CD4-positive, alpha-beta T cell treated with Interferon gamma for 1 hour (primary cell): ENCODE data around the gene ADIPOR2.

Experiments
- DNase-seq: peaks from one replicate; pipeline ENCODE4 v3.0.0-alpha.2; 2020

The ADIPOR2 gene, protein sequence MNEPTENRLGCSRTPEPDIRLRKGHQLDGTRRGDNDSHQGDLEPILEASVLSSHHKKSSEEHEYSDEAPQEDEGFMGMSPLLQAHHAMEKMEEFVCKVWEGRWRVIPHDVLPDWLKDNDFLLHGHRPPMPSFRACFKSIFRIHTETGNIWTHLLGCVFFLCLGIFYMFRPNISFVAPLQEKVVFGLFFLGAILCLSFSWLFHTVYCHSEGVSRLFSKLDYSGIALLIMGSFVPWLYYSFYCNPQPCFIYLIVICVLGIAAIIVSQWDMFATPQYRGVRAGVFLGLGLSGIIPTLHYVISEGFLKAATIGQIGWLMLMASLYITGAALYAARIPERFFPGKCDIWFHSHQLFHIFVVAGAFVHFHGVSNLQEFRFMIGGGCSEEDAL

DNA sequence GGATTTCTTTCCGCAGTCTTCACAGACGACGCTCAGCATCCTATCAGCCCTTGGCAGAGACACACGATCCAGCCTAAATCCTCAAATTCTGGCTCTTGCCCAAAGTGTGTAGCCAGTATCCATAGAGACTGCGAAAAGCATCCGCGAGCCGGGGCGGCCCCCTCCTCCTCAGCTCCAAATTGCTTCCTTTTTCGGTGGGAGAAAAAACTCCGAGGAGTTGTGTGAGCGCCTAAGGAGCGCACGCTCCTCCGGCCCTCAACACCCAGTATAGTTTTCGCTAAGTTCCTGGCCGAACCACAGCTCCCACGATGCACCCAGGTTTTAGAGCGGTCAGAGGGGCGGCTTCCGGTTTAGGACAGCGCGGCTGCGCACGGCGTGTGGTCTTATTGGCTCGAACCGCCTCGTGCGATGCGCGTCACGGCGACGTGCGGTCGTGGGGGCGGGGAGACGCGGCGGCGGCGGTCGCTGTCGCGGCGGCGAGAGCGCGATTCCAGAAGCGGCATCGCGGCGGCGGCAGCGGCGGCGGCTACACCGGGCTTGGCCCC, at the start of gene ADIPOR2:
Gene ADIPOR2, plus strand, starts transcription at position 493 of the 545 bp plus-strand sequence. CDS start 63,274 bp downstream, outside the sequence.
- peak; percentile 95 for DNase-seq

DNA sequence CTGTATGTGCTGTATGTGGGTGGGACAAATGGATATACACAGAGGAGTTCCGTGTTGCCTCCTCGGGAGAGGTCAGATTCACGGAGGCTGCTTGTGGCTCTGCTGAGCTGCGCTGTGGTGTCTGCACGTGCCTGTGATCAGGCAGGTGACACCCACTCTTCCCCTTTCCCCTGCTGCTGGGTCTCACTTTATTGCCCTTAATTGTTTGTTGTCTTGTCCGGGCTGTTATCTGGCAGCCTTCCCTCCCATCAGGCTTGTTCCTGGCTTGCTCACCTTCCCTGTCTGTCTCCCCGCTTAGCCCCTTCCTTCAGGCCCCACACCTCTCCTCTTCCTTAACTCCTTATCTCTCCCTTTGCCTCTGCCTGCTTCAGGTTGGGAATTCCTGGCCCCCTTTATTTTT, 48.4 kb upstream of the ADIPOR2 start:
- no peak for DNase-seq

DNA sequence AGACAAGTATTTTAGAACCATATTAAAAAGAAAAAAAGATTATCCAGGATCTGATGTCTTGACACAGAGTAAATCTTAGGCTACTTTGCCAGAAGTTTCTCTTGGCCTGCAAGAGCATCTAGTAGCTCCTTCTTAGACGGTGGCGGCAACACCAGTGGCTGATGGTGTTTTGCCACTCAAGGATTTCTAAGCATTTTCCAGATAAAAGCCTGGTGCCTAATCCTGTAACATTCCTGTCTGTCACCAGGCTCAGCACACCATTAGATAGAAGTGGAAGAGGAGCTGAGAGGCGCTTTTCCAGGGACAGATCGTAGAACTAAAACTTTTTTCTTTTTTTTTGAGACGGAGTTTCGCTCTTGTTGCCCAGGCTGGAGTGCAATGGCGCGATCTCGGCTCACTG, 47.8 kb upstream of the ADIPOR2 start:
- DNase-seq: no peak

DNA sequence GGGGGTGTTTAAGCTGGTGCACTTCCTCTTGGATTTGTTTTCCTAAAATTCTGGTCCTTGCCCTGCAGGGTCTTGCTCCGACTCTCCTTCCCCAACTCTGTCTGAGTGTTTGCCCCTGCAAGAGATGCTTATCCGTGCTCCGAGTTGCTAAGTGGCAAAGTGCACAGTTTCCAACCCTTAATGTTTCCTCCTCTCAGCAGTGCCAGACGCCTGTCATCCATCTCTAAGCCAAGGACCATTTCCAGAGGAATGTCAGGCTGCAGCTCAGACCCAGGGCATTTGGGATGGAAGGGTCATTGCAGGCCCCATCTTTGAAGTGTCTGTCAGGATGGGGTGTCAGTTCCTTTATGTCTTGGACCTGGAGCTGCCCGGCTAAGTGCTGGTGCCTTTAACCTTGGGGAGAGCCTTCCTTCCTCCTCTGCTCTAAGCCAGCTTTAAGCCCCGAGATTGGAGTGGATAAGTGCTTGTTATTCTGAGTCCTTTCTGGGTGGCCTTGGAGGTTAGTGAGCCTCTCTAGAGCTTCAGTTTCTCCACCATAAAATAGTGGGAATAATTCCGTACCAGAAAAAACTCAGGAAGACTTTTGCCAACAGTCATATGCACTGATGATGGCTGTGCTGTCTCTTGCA, 46.9 kb upstream of the ADIPOR2 start:
- no peak for DNase-seq

DNA sequence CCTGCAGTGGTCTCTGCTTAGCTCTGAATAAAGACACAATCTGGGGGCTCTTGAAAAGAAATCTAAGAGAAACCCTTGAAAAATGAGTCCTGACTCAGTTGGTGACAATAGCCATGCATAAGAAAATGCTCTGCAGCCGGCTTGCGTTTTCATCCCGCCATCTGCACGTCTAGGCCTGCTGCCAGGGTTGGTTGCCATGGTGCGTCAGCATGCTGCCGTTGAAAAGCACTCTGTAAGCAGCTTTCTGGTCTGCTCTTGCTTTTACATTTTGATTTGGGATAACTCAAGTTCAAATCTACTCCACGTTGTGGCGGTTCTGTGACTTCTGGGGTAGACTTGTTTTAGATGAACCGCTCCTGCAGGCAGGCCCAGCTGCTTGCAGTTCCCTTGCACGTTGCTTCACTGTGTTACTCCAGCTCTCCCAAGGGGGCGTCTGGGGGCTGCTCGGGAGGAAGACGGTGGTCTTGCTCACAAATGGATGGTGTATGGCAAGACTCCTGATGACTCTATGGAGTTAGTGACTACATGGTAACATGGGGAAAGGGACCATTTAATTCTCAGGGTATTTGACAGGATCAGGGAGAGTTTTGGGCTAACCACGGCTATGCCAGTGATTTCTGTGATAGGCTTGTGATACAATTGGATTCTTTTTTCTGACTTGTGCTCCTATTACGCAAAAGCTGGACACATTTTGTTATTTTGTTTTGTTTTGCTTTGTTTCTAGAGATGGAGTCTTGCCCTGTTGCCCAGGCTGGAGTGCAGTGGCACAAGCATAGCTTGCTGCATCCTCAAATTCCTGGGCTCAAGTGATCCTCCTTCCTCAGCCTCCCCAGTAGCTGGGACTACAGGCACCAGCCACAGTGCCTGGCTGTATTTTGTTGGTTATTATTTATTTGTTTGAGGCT, 46.1 kb upstream of the ADIPOR2 start:
- DNase-seq: no peak

DNA sequence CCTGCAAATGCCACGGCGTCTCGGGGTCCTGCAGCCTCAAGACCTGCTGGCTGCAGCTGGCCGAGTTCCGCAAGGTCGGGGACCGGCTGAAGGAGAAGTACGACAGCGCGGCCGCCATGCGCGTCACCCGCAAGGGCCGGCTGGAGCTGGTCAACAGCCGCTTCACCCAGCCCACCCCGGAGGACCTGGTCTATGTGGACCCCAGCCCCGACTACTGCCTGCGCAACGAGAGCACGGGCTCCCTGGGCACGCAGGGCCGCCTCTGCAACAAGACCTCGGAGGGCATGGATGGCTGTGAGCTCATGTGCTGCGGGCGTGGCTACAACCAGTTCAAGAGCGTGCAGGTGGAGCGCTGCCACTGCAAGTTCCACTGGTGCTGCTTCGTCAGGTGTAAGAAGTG, 45.1 kb upstream of the ADIPOR2 start:
- DNase-seq: no peak

DNA sequence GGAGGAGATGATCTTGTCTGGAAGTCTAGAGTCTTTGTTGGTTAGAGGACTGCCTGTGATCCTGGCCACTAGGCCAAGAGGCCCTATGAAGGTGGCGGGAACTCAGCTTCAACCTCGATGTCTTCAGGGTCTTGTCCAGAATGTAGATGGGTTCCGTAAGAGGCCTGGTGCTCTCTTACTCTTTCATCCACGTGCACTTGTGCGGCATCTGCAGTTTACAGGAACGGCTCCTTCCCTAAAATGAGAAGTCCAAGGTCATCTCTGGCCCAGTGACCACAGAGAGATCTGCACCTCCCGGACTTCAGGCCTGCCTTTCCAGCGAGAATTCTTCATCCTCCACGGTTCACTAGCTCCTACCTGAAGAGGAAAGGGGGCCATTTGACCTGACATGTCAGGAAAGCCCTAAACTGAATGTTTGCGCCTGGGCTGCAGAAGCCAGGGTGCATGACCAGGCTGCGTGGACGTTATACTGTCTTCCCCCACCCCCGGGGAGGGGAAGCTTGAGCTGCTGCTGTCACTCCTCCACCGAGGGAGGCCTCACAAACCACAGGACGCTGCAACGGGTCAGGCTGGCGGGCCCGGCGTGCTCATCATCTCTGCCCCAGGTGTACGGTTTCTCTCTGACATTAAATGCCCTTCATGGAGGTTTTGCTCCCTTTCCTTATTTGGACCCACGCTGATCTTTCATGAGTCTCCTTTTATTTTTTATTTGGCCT, 44.1 kb upstream of the ADIPOR2 start:
- DNase-seq: no peak

DNA sequence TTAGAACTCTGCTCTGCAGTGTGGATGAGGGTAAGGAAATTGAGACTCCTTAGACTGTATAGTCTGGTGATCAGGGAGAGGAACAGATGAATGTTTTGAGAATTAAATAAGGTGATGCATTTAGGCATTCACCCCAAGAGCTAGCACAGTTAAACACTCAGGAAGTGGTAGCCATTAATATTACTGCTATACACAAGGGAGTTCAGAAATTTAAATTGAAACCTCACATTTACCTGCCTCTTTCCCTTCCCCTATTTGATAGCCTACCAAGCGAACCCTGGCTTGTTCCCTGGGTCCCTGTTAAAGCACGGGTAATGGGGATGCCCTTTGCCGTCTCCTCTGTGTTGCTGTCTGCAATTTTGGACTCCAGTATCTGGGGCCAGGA, 43.6 kb upstream of the ADIPOR2 start:
- DNase-seq: no peak

DNA sequence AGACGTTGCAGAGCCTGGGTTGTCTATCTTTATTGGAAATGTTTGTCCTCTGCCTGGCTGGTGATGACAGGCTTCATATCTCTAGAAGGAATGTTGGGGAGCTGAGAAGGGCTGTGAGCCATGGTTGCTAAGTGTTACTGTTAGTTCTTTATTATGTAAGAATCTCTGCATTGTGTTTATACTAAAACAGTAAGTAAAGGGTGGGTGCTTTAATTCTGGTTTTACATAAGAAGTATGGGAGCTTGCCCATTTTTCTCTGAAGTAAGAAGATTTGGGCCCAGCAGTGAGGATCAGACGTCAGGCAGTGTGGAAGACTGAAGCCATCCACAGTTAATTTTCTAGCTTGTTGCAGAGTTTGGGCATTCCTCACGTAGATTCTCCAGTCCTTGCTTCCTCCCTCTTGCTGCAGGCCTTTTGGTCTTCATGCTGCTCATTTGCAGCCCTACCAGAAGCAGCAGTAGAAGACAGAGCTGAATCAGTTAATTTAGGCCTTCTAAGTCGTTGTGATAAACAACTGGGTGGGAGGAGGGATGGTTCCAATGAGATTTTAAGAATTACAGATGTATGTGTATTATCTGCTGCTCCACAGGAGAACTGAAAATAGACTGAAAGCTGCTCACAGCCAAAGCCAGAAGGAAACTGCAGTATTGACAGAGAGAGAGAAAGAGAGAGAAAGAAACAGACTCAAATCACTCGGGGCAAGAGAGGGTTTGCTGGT, 40.5 kb upstream of the ADIPOR2 start:
- no peak for DNase-seq

DNA sequence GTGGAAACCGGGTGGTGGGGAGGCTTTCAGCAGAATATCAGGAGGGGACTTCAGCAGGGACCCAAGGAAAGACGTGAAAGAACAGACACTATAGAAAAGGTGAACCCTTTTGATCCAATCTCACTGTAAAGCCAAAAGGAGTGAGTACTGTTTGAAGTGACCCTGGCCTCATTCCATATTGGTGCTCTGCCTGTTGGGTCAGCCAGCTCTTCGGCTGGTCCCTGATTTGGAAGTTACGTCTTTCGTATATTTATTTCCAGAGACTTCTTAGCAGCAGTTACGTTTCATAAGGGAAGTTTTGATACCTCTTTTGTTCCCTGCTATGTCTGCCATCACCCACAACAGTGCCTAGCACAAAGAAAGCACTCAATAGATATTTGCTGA, 39.9 kb upstream of the ADIPOR2 start:
- no peak for DNase-seq

DNA sequence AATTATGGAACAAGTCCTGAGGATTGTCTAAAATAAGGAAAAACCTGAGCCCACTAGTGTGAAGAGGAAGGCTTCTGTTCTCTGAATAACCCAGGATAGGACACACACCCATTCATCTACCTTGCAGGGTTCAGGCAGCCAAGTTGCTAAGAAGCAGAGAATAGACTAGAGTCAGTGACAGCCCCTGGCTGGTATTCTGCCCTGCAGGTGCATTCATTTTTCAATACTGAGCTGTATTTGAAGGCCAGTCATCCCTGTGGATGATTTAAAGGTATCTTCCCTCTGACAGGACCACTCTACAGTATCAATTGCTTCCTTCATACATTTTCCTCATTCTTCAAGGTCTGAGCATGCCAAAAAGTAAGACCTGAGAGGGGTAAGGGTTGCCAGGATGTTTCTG, 38.9 kb upstream of the ADIPOR2 start:
- DNase-seq: no peak

DNA sequence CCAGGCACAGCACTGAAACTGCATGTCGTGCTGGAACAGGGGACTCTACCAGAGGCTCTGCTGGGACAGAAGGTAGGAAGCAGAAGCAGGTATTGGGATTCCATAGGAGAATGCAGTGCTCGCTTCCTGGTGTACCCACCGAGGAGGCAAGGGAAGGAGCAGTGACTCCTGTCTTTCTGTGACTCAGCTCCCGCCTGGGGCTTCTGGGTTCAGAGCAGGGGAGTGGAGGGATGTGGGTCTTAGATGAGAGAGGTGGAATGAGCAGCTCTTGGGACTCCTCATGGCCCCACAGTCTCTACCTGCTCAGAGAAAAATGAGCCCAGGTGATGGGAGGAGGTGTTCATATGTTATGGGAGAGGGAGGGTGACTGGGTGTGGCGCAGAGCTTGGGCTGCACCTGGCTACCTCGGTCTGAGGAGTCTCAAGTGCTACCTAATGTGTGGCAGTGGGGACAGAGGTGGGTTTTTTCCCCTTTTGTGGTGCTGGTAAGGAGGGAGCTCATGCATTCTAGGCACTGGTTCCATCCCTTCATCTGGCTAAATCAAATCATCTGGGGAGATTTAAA, 35.6 kb upstream of the ADIPOR2 start:
- no peak for DNase-seq

DNA sequence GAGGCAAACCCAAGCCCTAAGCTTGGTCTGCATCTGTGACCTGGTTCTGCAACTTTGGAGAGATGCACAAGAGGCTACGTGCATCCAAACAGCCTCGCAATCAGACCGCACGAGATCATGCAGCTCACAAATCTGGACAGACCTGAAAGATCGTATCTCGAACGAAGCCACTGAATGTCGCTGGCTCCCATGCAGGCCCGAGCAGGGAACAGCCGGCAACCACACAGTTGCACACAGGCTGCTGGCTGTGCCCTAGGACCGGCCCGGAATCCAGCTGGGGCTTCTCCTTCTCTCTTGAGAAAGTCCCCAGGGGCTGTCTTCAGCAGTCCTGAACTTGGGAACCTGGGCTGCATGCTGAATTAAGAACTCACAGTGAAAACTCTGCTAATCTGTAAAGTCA, 34.0 kb upstream of the ADIPOR2 start:
- DNase-seq: no peak

DNA sequence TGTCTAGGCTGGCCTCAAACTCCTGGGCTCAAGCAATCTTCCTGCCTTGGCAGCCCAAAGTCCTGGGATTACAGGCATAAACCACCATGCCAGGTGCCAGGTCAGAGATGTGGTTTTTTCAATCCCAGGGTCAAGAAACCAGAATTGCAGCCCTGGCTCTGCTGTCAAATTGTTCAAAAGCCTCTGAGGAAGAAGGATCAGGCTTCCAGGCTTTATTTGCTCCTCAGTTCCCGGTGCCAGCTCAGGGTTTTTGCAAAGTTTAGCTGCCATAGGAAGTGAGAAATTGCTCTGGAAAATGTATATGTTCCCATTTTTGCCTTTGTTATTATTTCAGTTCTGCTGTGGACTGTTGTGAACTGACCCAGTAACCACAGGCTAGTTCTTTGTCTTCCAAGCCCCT, 33.2 kb upstream of the ADIPOR2 start:
- no peak for DNase-seq

DNA sequence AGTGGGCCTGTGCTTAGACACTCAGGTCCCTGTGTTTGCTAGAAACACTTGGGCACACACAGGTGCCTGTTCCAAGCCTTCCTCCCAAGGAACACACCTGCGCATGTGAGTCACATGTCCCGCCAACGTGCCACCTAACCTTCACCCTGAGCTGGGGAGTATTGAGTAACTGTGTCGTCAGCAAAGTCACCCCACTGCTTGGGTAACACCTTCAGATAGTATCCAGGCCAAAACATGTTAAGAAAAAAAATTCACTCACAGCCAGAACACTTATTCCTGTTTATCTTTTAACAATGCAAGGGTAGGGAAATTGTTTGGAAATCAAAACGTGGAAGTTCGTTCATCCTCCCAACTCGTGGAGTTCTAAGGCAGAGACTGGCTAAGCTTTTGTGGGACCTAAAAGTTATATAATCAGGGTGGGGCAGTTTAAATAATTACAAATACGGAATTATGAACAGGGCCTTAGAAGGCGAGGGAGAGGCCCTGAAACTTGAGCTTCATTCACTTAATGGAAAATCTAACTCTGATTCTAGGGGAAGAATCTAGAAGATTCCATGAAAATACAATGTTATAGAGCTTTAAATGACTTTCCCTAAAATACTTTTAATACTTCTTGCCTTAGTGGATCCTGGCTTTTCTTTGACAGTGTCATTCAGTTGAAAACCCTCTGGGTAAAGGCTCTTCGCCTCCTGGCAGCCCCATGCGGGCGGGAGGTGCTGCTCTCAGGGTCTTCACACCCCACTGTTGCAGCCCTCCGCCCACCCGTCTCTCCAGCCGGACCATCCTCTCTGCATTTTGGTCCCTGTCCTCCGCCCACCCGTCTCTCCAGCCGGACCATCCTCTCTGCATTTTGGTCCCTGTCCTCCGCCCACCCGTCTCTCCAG, 30.3 kb upstream of the ADIPOR2 start:
- DNase-seq: peak; percentile 53

DNA sequence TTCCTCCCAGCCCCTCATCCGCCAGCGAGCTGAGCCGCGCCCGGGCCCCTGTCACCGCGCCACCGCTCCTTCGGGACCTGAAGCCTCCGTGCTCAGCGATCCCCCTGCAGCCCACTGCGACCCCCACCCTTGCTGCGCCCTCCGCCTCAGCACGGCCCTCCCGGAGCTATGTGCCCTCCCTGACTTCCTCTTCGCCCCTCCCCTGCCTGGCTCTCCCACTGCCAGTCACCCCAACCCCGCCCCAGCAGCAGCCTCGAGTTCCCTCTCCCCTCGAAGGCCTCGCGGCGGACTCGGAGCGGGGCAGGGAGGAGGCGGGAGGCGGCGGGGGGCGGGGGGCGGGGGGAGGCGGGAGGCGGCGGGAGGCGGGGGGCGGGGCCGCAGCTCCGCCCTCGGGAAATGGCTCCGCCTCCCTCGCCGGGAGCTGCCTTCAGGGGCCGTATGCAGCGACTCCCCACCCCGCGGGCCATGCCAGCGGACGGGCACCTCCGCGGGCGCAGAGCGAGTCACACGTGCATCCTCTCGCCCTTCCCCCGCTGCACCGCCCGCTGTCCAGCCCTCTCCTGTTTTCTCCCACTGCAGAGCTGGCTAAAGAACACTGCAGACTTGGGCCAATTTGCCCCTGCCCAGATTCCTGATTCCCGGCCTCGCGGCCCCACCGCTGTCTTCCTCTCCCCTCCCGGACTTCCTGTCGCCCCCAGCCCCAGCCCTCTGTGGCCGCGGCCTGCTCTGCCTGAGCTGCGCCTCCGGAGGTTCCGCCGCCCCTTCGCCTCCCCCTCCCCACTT, 29.1 kb upstream of the ADIPOR2 start:
- DNase-seq: peak; percentile 90

DNA sequence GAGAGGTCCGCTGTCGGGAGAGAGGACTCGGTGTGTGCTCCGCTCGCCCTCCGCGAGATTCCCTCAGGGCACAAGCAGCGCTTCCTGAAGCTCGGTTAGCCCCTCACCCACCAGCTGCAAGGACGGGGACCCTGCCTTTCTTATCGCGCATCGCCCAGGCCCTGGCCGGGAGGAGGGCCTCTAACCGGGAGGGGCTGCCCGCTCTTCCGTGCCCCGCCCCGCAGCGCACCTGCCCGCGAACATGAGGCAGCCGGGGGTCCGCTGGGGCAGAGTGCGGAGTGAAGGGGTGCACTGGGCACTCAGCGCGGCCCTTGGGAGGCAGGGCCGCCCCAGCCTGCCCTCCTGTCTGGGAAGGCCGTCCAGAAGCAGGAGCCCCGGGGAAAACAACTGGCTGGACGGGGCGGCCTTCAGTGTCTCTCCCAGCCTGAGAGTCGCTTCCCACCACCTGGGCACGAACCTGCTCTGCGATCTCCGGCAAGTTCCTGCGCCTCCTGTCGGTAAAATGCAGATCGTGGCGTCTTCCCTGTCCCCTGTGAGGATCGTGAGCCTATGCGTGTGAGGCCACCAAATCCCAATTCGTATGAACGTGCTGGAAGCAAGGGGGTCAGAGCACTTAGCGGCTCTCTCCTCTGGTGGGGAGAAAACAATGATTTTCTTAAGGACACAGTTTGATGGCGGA, 28.0 kb upstream of the ADIPOR2 start:
- no peak for DNase-seq

DNA sequence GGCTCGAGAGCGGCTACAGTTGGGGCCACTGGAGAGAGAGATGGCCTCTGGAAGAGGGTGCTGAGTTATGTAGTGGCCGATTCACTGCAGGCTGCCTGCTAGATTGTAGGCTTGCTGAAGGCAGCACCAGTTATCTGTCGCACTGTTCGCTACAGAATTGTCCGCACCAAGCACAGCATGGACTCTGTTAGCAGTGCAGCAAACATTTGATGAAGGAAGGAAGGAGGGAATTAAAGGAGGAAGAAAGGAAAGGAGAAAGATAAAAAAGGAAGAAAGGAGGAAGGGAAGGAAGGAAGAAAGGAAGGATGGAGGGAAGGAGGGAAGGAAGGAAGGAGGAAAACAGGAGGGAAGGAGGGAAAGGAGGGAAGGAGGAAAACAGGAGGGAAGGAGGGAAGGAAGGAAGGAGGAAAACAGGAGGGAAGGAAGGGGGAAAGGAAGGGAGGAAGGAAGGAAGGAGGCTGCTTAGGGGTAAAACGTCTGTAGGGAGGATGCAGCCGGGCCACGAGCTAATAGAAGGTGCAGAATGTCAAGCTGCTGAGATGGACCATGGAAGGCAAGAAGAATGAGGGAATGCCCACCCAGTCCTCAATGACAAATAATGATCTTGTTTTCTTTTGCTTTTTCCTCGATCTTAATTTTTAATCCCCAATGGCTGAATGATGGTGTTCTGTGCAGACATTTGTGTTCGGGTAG, 27.3 kb upstream of the ADIPOR2 start:
- no peak for DNase-seq

DNA sequence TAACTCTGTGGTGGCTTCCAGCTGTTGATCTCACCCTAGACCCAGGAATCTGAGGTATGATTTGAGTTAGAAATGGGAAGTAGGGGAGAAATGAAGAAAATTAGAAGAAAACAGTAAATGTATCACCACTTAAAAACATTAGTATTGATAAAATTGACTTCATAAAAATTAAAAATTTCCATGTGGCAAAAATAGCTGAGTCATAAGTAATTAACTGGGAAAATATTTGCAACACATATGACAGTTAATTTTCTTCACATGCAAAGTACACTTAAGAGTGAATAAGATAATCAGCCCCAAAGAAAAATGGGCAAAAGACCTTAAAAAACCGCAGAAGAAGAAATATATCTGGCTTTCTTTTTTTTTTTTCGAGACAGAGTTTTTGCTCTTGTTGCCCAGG, 25.5 kb upstream of the ADIPOR2 start:
- no peak for DNase-seq
